Smooth muscle cell (in vitro differentiated cells): ENCODE results near the gene TBX1. TPM values are rescaled to one million over a fixed set of nuclear protein-coding genes. Genes with fewer than 3 reads are reported as not detected.
"Not testable (repeated sequence)": the region's sequence is repeated elsewhere in the genome, so short reads cannot be mapped to it uniquely, and the experiment has no call there.

Experiments
- DNase-seq: peaks from one replicate; lab custom pipeline; 2025; ENCODE audit not compliant: unreplicated experiment; lab: John Stamatoyannopoulos, UW
- H2AFZ ChIP-seq: fragments of 200-600 bp; sonication (generic); 2 replicates; pipeline ENCODE4 v1.6.0; 2016; ENCODE audit warnings: antibody characterized with exemption, low read depth, mild to moderate bottlenecking
- H3F3A ChIP-seq: fragments of 200-600 bp; sonication (generic); 2 replicates; pipeline ENCODE4 v1.6.0; 2017; ENCODE audit warnings: antibody characterized with exemption, low read depth
- H3K27ac ChIP-seq: fragments of 200-600 bp; sonication (generic); 2 replicates; pipeline ENCODE4 v1.5.1; 2016; ENCODE audit warnings: low read depth, mild to moderate bottlenecking
- H3K27me3 ChIP-seq: fragments of 200-600 bp; sonication (generic); 2 replicates; pipeline ENCODE4 v1.6.1; 2016; ENCODE audit warnings: low read depth, mild to moderate bottlenecking
- H3K36me3 ChIP-seq: fragments of 200-600 bp; sonication (generic); 2 replicates; pipeline ENCODE4 v1.5.1; 2016; ENCODE audit warnings: low read depth
- H3K4me1 ChIP-seq: fragments of 200-600 bp; sonication (generic); 2 replicates; pipeline ENCODE4 v1.5.1; 2016; ENCODE audit warnings: low read depth
- H3K4me2 ChIP-seq: fragments of 200-600 bp; sonication (generic); 2 replicates; pipeline ENCODE4 v1.6.0; 2016; ENCODE audit warnings: mild to moderate bottlenecking
- H3K4me3 ChIP-seq: fragments of 200-600 bp; sonication (generic); 2 replicates; pipeline ENCODE4 v1.5.1; 2016; ENCODE audit warnings: mild to moderate bottlenecking
- H3K79me2 ChIP-seq: fragments of 200-600 bp; sonication (generic); 2 replicates; pipeline ENCODE4 v1.6.0; 2016; ENCODE audit warnings: low read depth, mild to moderate bottlenecking
- H3K9ac ChIP-seq: fragments of 200-600 bp; sonication (generic); 2 replicates; pipeline ENCODE4 v1.6.0; 2016; ENCODE audit warnings: low read depth
- H3K9me3 ChIP-seq: fragments of 200-600 bp; sonication (generic); replicated peaks from 2 replicates; pipeline ENCODE4 v1.5.1; 2016; ENCODE audit warnings: low read depth
- H4K20me1 ChIP-seq: fragments of 200-600 bp; sonication (generic); 2 replicates; pipeline ENCODE4 v1.6.0; 2016; ENCODE audit warnings: low read depth
- CTCF ChIP-seq: fragments of 200-600 bp; sonication (generic); IDR thresholded peaks from 2 replicates; pipeline ENCODE4 v1.5.1; 2017; ENCODE audit warnings: borderline replicate concordance, mild to moderate bottlenecking, antibody characterized with exemption; ENCODE audit not compliant: insufficient read depth, poor library complexity, severe bottlenecking
- WGBS: methylation state at CpG from one replicate; pipeline ENCODE4 v1.1.7; 2016; ENCODE audit warnings: low lambda C conversion rate; 5-methylcytosine and 5-hydroxymethylcytosine counted together
- polyA plus RNA-seq: library from polyadenylated mRNA; unstranded; fragments of >200 nt; fragmentation: Nextera tagmentation; extraction: Ambion mirVana; gene quantifications from 2 replicates; pipeline ENCODE4 v1.2.1, GENCODE V29; 2016
- total RNA-seq: library from RNA; depleted of rRNA; stranded (reverse); fragments of >200 nt; gene quantifications from 2 replicates; pipeline ENCODE4 v1.2.3, GENCODE V29; 2014

Gene TBX1
- total and polyA plus RNA-seq, 2 experiments from 2014 or later: not detected

DNA sequence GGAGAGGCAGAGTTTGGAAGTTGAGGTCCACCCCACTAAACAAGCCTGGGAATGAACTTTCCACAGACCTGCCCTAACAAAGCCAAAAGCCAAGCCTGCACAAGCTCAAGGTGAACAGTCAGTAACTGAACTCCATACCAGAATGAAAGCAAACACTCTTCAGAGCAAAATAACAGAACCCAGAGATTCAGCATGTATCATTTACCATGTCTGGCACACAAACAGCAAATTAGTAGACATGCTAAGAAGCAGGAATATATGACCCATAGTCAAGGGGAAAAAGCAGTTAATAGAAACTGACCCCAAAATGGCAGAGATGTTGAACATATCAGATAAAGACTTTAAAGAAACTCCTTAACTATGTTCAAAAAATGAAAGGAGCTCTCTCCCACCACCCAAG lies 31.3 kb downstream of the TBX1 start:
- no peak overlapping the region for H3K4me3 ChIP-seq
- no peaks in the 10 kb centered on the region for H3K27me3 ChIP-seq
- no peak overlapping the region for H3K27ac ChIP-seq
- no peaks in the 10 kb centered on the region for H4K20me1 ChIP-seq
- H3K9me3 ChIP-seq: no peaks in the 10 kb centered on the region
- H3K79me2 ChIP-seq: no peaks in the 10 kb centered on the region
- no peak for TF ChIP-seq CTCF
- no peaks in the 10 kb centered on the region for H3F3A ChIP-seq
- no peaks in the 10 kb centered on the region for H3K4me1 ChIP-seq
- no peak overlapping the region for H3K4me2 ChIP-seq
- DNase-seq: no peak
- H3K9ac ChIP-seq: no peak overlapping the region
- H2AFZ ChIP-seq: no peak overlapping the region
- H3K36me3 ChIP-seq: no peaks in the 10 kb centered on the region

DNA sequence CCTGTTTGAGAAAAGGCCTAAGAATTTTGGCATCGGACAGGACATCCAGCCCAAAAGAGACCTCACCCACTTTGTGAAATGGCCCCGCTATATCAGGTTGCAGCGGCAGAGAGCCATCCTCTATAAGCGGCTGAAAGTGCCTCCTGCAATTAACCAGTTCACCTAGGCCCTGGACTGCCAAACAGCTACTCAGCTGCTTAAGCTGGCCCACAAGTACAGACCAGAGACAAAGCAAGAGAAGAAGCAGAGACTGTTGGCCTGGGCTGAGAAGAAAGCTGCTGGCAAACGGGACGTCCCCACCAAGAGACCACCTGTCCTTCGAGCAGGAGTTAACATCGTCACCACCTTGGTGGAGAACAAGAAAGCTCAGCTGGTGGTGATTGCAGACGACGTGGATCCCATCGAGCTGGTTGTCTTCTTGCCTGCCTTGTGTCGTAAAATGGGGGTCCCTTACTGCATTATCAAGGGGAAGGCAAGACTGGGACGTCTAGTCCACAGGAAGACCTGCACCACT lies 31.9 kb downstream of the TBX1 start:
- not testable (repeated sequence) for H3K27me3 ChIP-seq, H3K36me3 ChIP-seq, H4K20me1 ChIP-seq, H3K79me2 ChIP-seq, H3K4me2 ChIP-seq, H3K9ac ChIP-seq, H3F3A ChIP-seq, H3K4me3 ChIP-seq, H3K27ac ChIP-seq, H3K4me1 ChIP-seq, H3K9me3 ChIP-seq, DNase-seq, H2AFZ ChIP-seq
- WGBS: 93% methylated on average over 13 of the region's 13 CpGs

DNA sequence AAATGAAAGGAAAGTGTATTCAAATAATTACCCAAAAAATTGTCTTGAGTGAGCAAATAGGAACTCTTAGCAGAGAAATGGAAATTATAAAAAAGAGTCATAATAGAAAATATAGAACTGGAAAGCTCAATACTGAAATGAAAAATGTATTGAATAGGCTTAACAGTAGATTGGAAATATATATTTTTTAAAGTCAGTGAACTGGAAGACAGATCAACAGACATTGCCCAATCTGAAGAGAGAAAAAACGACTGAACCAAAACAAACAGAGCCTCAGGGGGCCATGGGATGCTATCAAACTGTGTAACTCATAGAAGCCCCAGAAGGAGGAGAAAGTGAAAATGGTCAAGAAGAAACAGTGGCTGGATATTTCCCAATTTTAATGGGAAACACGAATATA lies 32.6 kb downstream of the TBX1 start:
- H4K20me1 ChIP-seq: no peaks in the 10 kb centered on the region

DNA sequence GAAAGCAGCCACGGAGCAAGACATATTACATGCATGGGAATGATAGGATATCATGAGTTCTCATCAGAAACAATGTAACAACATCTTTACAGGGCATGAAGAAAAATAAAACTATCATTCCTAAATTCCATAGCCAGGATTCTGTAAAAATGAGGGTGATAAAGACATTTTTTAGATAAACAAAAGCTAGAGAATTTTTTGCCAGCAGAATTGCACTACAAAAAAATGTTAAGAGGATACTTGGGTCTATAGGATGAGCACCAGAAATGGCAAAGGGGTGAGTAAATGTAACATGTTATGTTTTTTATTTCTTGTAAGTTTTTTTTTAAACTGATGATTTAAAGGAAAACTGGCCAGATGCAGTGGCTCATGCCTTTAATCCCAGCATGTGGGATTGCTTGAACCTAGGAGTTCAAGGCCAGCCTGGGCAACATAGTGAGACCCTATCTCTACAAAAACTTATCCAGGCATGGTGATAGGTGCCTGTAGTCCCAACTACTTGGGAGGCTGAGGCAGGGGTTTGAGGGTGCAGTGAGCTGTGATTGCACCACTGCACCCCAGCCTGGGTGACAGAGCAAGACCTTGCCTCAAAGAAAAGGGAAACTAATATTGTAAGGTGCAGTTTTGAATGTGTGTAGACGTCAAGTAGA lies 33.2 kb downstream of the TBX1 start:
- 89% methylated on average over 2 of the region's 2 CpGs for WGBS
- no peak for TF ChIP-seq CTCF

More for the DNA sequence above, 32.6 kb downstream of the TBX1 start:
- Histone ChIP-seq H3F3A (no peaks in the 10 kb centered on the region), H3K4me2 (no peak overlapping the region), H3K27ac (no peak overlapping the region), H2AFZ (no peak overlapping the region), H3K36me3 (no peaks in the 10 kb centered on the region), H3K4me1 (no peaks in the 10 kb centered on the region), H3K9me3 (no peaks in the 10 kb centered on the region), H3K4me3 (no peak overlapping the region), H3K27me3 (no peaks in the 10 kb centered on the region), H3K9ac (no peak overlapping the region), H3K79me2 (no peaks in the 10 kb centered on the region)
- TF ChIP-seq CTCF: no peak
- WGBS: 77% methylated on average over 2 of the region's 2 CpGs
- no peak for DNase-seq

More for the DNA sequence above, 33.2 kb downstream of the TBX1 start:
- no peak for DNase-seq
- H3K4me3 ChIP-seq: no peak overlapping the region
- H3K27me3 ChIP-seq: no peaks in the 10 kb centered on the region
- no peaks in the 10 kb centered on the region for H3K9me3 ChIP-seq
- no peak overlapping the region for H2AFZ ChIP-seq
- no peaks in the 10 kb centered on the region for H3K36me3 ChIP-seq
- H3K4me2 ChIP-seq: no peak overlapping the region
- no peaks in the 10 kb centered on the region for H4K20me1 ChIP-seq
- H3K79me2 ChIP-seq: no peaks in the 10 kb centered on the region
- H3K27ac ChIP-seq: no peak overlapping the region
- H3K4me1 ChIP-seq: no peaks in the 10 kb centered on the region
- no peaks in the 10 kb centered on the region for H3F3A ChIP-seq
- H3K9ac ChIP-seq: no peak overlapping the region
